Mononuclear cell (primary cell): ENCODE measurements around the gene ATP9A. TPM values are rescaled to one million over a fixed set of nuclear protein-coding genes. Genes with fewer than 3 reads are reported as not detected.
"Not testable (repeated sequence)": the region's sequence is repeated elsewhere in the genome, so short reads cannot be mapped to it uniquely, and the experiment has no call there.

Source experiments
- H3K27me3 ChIP-seq: 2 replicates; pipeline ENCODE4 v1.6.0; 2011; ENCODE audit warnings: low read length, control low read depth; ENCODE audit not compliant: insufficient read depth
- H3K4me1 ChIP-seq: 2 replicates; pipeline ENCODE4 v1.5.1; 2011; ENCODE audit warnings: mild to moderate bottlenecking, low read length, control low read depth; ENCODE audit not compliant: insufficient read depth
- H3K4me3 ChIP-seq: 2 replicates; pipeline ENCODE4 v1.5.1; 2011; ENCODE audit warnings: mild to moderate bottlenecking, low read length, moderate library complexity
- H3K9me3 ChIP-seq: 2 replicates; pipeline ENCODE4 v1.5.1; 2011; ENCODE audit warnings: low read depth, mild to moderate bottlenecking, control low read depth, low read length
- total RNA-seq: library from RNA; depleted of rRNA; stranded (reverse); fragments of >200 nt; gene quantifications from one replicate; pipeline ENCODE4 v1.2.3, GENCODE V29; 2012

Gene ATP9A
- total RNA-seq, 1 donor, result 2.3 TPM

DNA sequence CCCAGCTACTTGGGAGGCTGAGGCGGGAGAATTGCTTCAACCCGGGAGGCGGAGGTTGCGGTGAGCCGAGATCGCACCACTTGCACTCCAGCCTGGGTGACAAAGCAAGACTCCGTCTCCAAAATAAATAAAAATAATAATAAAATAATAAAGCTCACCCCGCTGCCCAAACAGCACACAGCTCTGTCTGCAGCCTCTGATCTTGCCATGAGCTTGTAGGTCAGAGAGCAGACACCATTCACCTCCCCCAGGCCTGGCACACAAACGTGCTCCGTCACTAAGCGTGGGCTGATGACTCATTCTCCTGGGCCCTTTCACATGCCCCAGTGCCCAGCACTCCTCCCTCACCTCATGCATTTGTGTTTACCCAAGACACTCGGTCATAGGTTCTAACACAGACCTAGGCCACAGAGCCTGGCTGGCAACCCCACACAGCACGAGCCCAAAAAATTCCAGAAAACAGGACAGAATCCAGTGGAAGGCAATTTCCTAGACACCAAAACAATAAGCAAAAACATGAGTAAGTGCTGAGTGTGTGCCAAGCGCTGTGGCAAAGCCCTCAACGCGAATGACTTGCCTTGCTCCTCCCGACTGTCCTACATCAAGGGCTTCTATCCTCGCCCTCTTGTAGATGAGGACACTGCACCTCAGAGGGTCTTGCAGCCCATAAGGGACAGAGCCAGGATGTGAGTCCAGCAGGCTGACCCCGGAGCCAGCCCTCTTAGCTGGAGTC, 18.0 kb downstream of the ATP9A start:
- H3K27me3 ChIP-seq, result no peaks in the 10 kb centered on the region

GRCh38 chr20:51749674-51750036, 18.5 kb downstream of the ATP9A start:
- Histone ChIP-seq H3K9me3 (no peaks in the 10 kb centered on the region), H3K27me3 (no peaks in the 10 kb centered on the region), H3K4me1 (no peaks in the 10 kb centered on the region), H3K4me3 (no peak overlapping the region)

More for the DNA sequence above, 18.0 kb downstream of the ATP9A start:
- no peaks in the 10 kb centered on the region for H3K4me1 ChIP-seq
- no peak overlapping the region for H3K4me3 ChIP-seq
- no peaks in the 10 kb centered on the region for H3K9me3 ChIP-seq

- H3K27me3 ChIP-seq, result no peaks in the 10 kb centered on the region
- H3K9me3 ChIP-seq, result no peaks in the 10 kb centered on the region
- H3K4me3 ChIP-seq, result no peak overlapping the region
- H3K4me1 ChIP-seq, result no peaks in the 10 kb centered on the region
Measured at GRCh38 chr20:51747182-51747911, 20.8 kb downstream of the ATP9A start.

DNA sequence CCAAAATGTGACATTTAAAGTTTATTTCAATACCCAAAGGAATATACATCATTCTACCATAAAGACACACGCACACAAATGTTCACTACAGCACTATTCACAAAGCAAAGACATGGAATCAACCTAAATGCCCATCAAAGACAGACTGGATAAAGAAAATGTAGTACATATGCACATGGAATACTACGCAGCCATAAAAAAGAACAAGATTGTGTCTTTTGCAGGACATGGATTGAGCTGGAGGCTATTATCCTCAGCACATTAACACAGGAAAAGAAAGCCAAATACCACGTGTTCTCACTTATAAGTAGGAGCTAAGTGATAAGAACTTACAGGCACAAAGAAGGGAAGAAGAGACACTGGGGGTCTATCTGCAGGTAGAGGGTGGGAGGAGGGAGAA, 22.4 kb downstream of the ATP9A start:
- Histone ChIP-seq H3K27me3 (no peaks in the 10 kb centered on the region), H3K4me1 (no peaks in the 10 kb centered on the region), H3K4me3 (no peak overlapping the region), H3K9me3 (no peaks in the 10 kb centered on the region)

DNA sequence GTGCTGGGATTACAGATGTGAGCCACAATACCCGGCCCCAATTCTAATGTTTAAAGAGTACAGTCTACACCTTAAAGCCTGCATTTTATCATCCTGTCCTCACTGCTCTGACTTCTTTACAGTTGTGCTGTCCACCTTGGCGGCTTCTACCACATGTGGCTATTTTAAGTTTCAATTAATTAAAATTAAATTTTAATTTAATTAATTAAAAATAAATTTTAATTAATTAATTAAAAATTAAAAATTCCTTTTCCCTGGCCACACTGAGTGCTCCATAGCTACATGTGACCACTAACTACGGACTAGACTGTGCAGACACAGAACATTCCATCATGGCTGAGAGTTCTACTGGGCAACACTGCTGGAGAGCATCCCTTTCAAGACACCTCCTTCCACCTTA, 27.4 kb downstream of the ATP9A start:
- H3K4me3 ChIP-seq, result no peak overlapping the region
- H3K27me3 ChIP-seq, result no peaks in the 10 kb centered on the region
- no peaks in the 10 kb centered on the region for H3K9me3 ChIP-seq

DNA sequence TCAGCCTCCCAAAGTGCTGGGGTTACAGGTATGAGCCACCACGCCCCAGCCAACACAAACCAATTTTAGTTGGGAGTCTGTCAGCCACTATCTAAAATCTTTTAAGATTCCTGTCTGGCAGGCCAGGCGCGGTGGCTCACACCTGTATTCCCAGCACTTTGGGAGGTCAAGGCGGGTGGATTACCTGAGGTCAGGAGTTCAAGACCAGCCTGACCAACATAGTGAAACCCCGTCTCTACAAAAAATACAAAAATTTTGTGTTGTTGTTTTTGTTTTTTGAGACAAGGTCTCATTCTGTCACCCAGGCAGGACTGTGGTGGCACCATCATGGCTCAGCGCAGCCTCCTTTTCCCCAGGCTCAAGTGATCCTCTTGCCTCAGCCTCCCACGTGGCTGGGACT, 27.9 kb downstream of the ATP9A start:
- H3K4me3 ChIP-seq, H3K27me3 ChIP-seq, H3K4me1 ChIP-seq, H3K9me3 ChIP-seq: not testable (repeated sequence)

More for the DNA sequence above, 27.4 kb downstream of the ATP9A start:
- no peaks in the 10 kb centered on the region for H3K4me1 ChIP-seq

DNA sequence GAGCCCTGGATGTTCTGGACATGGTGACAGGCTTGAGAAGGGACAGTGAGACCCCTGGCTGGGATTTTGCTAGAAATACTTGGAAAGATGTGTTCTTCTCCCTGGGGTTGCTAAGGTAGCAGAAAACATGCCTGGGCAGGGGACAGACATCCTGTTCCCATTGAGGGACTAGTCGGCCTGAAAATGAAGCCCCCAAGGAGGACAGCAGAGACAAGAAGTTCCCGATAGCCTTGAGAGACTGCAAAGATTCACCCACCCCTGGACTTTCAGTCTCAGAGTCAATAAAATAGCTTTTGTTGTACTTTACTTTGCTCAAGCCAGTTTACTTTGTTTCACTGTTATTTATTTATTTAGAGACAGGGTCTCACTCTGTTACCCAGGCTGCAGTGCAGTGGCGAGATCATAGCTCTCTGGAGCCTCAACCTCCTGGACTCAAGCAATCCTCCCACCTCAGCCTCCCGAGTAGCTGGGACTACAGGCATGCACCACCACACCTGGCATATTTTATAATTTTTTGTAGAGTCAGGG, 28.4 kb downstream of the ATP9A start:
- no peaks in the 10 kb centered on the region for H3K9me3 ChIP-seq
- no peak overlapping the region for H3K4me3 ChIP-seq
- no peaks in the 10 kb centered on the region for H3K27me3 ChIP-seq
- no peaks in the 10 kb centered on the region for H3K4me1 ChIP-seq

- no peaks in the 10 kb centered on the region for H3K4me1 ChIP-seq
- no peaks in the 10 kb centered on the region for H3K27me3 ChIP-seq
- H3K9me3 ChIP-seq, result no peaks in the 10 kb centered on the region
- no peak overlapping the region for H3K4me3 ChIP-seq
Measured at GRCh38 chr20:51738877-51739447, 29.2 kb downstream of the ATP9A start.

DNA sequence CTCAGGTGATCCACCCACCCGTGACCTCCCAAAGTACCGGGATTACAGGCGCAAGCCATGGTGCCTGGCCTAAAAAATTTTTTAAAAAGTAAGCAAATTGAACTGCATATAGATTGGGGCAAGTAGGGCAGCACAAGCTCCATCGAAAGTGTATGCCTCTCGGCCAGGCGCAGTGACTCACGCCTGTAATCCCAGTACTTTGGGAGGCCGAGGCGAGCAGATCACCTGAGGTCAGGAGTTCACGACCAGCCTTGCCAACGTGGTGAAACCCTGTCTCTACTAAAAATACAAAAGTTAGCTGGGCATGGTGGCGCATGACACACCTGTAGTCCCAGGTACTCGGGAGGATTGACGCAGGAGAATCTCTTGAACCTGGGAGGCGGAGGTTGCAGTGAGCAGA, 29.9 kb downstream of the ATP9A start:
- H3K27me3 ChIP-seq, H3K4me3 ChIP-seq, H3K9me3 ChIP-seq, H3K4me1 ChIP-seq: not testable (repeated sequence)

GRCh38 chr20:51736947-51737346, 31.2 kb downstream of the ATP9A start:
- no peaks in the 10 kb centered on the region for H3K4me1 ChIP-seq
- no peaks in the 10 kb centered on the region for H3K9me3 ChIP-seq
- no peak overlapping the region for H3K4me3 ChIP-seq
- no peaks in the 10 kb centered on the region for H3K27me3 ChIP-seq

DNA sequence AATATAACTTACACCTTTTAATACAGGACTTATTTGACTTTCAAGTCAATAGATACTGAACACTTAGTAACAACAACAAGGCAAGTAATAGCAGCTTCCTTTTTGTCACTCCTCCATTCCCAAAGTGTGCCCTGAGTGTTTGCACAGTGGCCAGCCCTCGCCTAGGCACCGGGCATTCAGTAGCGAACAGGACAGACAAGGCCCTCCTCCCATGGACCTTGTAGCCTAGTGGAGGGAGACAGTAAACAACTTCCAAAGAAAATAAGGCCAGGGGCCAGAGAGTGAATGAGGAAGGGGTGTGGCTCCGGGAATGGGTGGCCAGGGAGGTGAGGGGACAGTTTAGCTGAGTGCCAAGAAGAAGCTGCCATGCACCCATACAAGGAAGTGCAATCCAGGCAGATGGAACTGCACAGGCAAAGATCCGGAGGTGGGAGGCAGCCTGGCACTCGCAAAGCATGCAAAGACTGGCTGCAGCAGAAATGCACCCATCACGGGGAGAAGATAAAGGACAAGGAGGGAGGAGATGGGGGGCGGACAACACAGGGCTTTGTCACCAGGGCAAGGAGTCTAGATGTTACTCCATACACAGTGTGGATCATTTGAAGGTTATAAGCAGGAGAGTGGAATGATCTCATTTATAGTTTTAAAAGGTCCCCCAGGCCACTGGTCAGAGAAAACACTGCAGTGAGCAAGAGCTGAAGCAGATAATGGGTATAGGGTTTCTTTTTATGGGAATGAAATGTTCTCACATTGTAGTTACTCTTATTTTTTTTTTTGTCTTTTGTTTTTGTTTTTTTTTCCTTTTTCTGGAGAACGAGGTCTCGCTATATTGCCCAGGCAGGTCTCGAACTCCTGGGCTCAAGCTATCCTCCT, 32.2 kb downstream of the ATP9A start:
- no peaks in the 10 kb centered on the region for H3K4me1 ChIP-seq
- no peaks in the 10 kb centered on the region for H3K9me3 ChIP-seq
- H3K4me3 ChIP-seq, result no peak overlapping the region
- H3K27me3 ChIP-seq, result no peaks in the 10 kb centered on the region

- no peaks in the 10 kb centered on the region for H3K27me3 ChIP-seq
- H3K4me3 ChIP-seq, result no peak overlapping the region
- H3K4me1 ChIP-seq, result no peaks in the 10 kb centered on the region
- H3K9me3 ChIP-seq, result no peaks in the 10 kb centered on the region
Measured at GRCh38 chr20:51734876-51735720, 33.1 kb downstream of the ATP9A start.

DNA sequence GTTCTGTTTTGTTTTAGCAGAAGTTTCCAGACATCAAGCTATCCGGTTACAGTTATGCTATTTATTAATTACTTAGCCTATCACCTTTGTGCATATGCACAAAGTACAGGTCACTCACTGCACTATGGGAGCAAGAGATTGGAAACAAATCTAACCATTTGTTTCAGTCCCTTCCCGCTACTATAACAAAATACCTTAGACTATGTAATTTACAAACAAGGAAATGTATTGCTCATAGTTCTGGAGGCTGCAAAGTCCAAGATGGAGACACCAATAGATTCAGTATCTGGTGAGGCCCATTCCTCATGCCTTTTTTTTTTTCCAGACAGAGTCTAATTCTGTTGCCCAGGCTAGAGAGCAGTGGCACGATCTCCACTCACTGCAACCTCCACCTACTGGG, 35.1 kb downstream of the ATP9A start:
- Histone ChIP-seq H3K4me3 (no peak overlapping the region), H3K9me3 (no peaks in the 10 kb centered on the region), H3K27me3 (no peaks in the 10 kb centered on the region), H3K4me1 (no peaks in the 10 kb centered on the region)

- H3K4me3 ChIP-seq, result no peak overlapping the region
- no peaks in the 10 kb centered on the region for H3K4me1 ChIP-seq
- H3K27me3 ChIP-seq, result no peaks in the 10 kb centered on the region
- H3K9me3 ChIP-seq, result no peaks in the 10 kb centered on the region
Measured at GRCh38 chr20:51732096-51732791, 35.9 kb downstream of the ATP9A start.
